ENCODE data around the gene PTPN9. TPM values are rescaled to one million over a fixed set of nuclear protein-coding genes. Genes with fewer than 3 reads are reported as not detected.
"Not testable (repeated sequence)": the region's sequence is repeated elsewhere in the genome, so short reads cannot be mapped to it uniquely, and the experiment has no call there.

PTPN9 gene
- total RNA-seq, 4 donors from 2014 or later = 8.6 to 24.5 (median 13.3) TPM

DNA sequence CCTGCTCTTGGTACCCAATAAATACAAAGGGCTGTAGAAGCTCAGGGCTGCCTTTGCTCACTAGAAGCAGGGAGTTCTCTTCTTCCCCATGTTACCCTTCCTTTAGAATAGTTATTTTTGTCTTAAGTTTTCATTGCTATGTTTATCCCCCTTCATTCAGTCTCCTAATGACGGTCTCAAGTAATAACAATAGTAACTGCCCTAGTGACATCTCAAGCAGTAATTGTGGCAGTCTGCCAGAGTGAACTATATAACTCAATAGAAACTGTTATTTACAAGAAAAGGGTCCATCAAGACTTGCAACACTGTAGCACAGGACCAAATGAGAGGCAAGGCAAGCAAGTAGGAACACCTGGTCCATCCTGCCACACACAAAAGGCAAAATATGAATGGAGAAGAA lies 95.2 kb downstream of the PTPN9 start:
- Histone ChIP-seq H3K36me3 (peaks cover 37% of the 10 kb centered on the region), H3K27ac (no peak overlapping the region), H3K4me1 (no peaks in the 10 kb centered on the region), H3K9me3 (no peaks in the 10 kb centered on the region), H3K27me3 (no peaks in the 10 kb centered on the region), H3K4me3 (no peak overlapping the region)
- WGBS = 82% methylated on average over 1 of the region's 1 CpG
- DNase-seq (ENCODE audit: low spot score in 2 of 2) = no peak
- no peak for TF ChIP-seq POLR2A (IDR thresholded peaks at IDR 0.05)
- TF ChIP-seq EP300 (IDR thresholded peaks at IDR 0.05) = no peak
- TF ChIP-seq, protein P1, sequence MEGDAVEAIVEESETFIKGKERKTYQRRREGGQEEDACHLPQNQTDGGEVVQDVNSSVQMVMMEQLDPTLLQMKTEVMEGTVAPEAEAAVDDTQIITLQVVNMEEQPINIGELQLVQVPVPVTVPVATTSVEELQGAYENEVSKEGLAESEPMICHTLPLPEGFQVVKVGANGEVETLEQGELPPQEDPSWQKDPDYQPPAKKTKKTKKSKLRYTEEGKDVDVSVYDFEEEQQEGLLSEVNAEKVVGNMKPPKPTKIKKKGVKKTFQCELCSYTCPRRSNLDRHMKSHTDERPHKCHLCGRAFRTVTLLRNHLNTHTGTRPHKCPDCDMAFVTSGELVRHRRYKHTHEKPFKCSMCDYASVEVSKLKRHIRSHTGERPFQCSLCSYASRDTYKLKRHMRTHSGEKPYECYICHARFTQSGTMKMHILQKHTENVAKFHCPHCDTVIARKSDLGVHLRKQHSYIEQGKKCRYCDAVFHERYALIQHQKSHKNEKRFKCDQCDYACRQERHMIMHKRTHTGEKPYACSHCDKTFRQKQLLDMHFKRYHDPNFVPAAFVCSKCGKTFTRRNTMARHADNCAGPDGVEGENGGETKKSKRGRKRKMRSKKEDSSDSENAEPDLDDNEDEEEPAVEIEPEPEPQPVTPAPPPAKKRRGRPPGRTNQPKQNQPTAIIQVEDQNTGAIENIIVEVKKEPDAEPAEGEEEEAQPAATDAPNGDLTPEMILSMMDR (IDR thresholded peaks at IDR 0.05) = no peak
- TF ChIP-seq POLR2AphosphoS5 (IDR thresholded peaks at IDR 0.05) = no peak

DNA sequence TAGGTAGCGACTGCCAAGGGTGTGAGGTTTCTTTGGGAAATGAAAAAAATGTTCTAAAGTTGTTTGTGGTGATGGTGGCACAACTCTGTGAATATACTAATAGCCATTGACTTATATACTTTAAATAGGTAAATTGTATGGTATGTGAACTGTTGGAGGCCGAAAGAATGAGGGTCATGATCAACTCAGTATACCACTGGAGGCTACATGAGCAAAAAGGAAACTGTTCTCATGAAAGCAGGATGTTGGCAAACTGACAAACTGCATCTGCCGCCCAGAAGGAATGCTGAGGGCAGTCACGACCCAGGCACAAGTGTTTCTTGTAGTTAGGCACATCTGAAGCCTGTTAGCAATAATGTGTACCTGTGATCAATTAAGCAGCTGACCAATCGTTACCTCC lies 95.6 kb downstream of the PTPN9 start:
- not testable (repeated sequence) for H3K4me1 ChIP-seq; H3K27me3 ChIP-seq; H3K4me3 ChIP-seq; DNase-seq (ENCODE audit: low spot score in 2 of 2); H3K27ac ChIP-seq; H3K9me3 ChIP-seq
- 72% methylated on average over 5 of the region's 5 CpGs for WGBS
- H3K36me3 ChIP-seq = peaks cover 37% of the 10 kb centered on the region

DNA sequence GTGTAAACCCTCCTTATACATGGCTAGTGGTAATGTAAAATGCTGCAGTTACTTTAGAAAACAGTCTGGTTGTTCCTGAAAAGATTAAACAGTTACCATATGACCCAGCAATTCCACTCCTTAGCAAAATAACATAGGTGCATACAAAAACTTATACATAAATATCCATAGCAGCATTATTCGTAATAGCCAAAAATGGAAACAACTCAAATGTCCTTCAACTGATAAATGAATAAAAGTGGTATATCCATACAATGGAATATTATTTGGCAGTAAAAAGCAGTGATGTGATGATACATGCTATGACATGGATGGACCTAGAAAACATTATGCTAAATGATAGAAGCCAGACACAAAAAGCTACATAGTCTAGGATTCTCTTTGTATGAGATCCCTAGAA lies 96.0 kb downstream of the PTPN9 start:
- Histone ChIP-seq H3K36me3 (peaks cover 37% of the 10 kb centered on the region), H3K4me1 (no peaks in the 10 kb centered on the region), H3K9me3 (no peaks in the 10 kb centered on the region), H3K27me3 (no peaks in the 10 kb centered on the region), H3K27ac (no peak overlapping the region), H3K4me3 (no peak overlapping the region)
- 89% methylated on average over 1 of the region's 1 CpG for WGBS
- TF ChIP-seq POLR2A (IDR thresholded peaks at IDR 0.05) (no peak), POLR2AphosphoS5 (IDR thresholded peaks at IDR 0.05) (no peak), EP300 (IDR thresholded peaks at IDR 0.05) (no peak)
- TF ChIP-seq, protein P1 (IDR thresholded peaks at IDR 0.05) = no peak
- no peak for DNase-seq (ENCODE audit: low spot score in 2 of 2)

DNA sequence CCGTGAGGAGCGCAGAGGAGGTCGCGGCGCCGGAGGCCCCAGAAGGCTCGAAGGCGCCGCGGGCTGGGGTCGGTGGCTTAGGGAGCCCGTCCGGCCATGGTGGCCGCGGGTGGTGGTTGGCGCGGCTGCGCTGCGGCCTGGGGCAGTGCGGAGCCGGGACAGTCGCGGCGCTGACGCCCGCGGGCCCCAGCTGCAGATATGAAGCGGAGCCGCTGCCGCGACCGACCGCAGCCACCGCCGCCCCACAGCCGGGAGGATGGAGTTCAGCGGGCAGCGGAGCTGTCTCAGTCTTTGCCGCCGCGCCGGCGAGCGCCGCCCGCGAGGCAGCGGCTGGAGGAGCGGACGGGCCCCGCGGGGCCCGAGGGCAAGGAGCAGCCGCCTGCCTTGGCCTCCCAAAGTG lies 98.7 kb downstream of the PTPN9 start:
- H3K4me1 ChIP-seq; H3K27me3 ChIP-seq; H3K9me3 ChIP-seq; DNase-seq (ENCODE audit: low spot score in 2 of 2); H3K27ac ChIP-seq; H3K4me3 ChIP-seq: not testable (repeated sequence)
- peaks cover 41% of the 10 kb centered on the region for H3K36me3 ChIP-seq
- WGBS = 97% methylated on average over 29 of the region's 54 CpGs

DNA sequence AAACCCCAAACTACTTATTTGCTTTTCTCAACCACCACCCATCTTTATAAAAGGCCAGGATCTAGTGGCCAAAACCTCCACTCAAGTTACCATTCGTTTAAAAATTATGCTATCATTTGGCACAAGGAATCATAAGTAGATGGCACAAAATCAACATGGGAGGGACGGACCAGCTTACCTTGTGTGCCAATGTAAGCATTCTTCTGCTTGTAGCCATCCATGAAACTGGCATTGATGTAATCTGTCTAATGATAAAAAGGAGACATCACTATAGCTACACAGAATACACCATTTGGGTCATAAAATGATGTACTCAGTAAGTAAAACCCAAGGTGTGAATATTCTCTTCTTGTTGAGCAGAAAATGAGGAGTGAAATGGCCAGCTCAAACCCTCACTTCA lies 99.4 kb downstream of the PTPN9 start:
- Histone ChIP-seq H3K36me3 (peaks cover 48% of the 10 kb centered on the region), H3K9me3 (no peaks in the 10 kb centered on the region), H3K27me3 (no peaks in the 10 kb centered on the region), H3K4me3 (no peak overlapping the region), H3K27ac (no peak overlapping the region), H3K4me1 (no peaks in the 10 kb centered on the region)
- 70% methylated on average over 2 of the region's 2 CpGs for WGBS
- DNase-seq (ENCODE audit: low spot score in 2 of 2) = no peak
- TF ChIP-seq EP300 (IDR thresholded peaks at IDR 0.05) = no peak
- TF ChIP-seq, protein P1 (IDR thresholded peaks at IDR 0.05) = no peak
- TF ChIP-seq POLR2A (IDR thresholded peaks at IDR 0.05) = no peak
- TF ChIP-seq POLR2AphosphoS5 (IDR thresholded peaks at IDR 0.05) = no peak

DNA sequence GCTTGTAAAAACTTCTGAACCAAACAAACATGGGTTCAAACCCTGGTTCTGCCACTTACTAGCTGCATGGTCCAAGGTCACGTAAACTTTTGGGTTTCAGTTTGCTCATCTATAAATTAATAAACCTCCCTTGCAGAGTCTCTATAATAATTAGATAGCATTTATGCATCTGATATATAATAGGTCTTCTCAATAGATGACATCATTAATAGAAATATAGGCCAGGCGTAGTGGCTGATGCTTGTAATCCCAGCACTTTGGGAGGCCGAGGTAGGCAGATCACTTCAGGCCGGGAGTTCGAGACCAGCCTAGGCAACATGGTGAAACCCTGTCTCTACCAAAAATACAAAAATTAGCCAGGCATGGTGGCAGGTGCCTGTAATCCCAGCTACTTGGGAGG lies 102.0 kb downstream of the PTPN9 start:
- H3K9me3 ChIP-seq; H3K27me3 ChIP-seq; H3K4me1 ChIP-seq; H3K4me3 ChIP-seq; DNase-seq (ENCODE audit: low spot score in 2 of 2); H3K27ac ChIP-seq: not testable (repeated sequence)
- WGBS = 97% methylated on average over 5 of the region's 5 CpGs
- peaks cover 57% of the 10 kb centered on the region for H3K36me3 ChIP-seq

DNA sequence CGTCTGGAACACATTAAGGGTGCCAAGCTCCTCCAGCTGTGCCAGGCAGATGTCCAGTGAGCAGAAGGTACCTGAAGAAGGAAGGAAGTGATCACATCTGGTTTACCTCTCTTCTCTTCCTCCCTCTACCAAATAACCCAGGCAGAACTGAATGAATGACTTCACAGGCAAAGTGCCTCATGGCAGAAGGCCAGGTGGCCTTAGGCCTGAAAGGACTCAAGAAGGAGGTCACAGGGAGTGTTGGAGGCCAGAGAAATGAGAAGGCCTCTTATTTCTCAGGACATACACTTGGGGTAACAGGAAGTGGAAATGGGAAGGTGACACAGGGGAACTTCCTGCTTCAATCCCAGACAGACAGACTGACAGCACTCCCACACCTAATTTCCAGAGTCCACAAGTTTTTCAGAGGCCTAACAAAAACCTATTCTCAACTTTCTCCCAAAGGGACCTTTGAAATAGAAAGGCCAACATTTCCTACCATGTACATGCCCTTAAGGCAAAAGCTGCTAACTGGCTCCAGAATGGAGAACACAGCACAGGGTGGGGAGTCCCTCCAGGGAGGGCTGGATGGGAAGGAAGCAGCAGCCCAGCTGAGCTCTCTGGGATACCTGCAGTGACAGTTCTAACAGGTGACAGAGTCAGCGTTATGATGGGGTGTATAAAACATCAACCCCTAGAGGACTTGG lies 110.1 kb downstream of the PTPN9 start:
- peaks cover 75% of the 10 kb centered on the region for H3K36me3 ChIP-seq

More for the DNA sequence above, 110.1 kb downstream of the PTPN9 start:
- Histone ChIP-seq H3K4me3 (no peak overlapping the region), H3K9me3 (no peaks in the 10 kb centered on the region), H3K27me3 (no peaks in the 10 kb centered on the region), H3K4me1 (no peaks in the 10 kb centered on the region), H3K27ac (no peak overlapping the region)
- no peak for DNase-seq (ENCODE audit: low spot score in 2 of 2)
- no peak for TF ChIP-seq EP300 (IDR thresholded peaks at IDR 0.05)
- no peak for TF ChIP-seq POLR2AphosphoS5 (IDR thresholded peaks at IDR 0.05)
- TF ChIP-seq POLR2A (IDR thresholded peaks at IDR 0.05) = no peak
- TF ChIP-seq, protein P1 (IDR thresholded peaks at IDR 0.05) = no peak
- WGBS = 72% methylated on average over 2 of the region's 2 CpGs

Measured in suprapubic skin (tissue), 4 donors.